A549 (cell line): ENCODE measurements around the gene EFNB2. TPM values are rescaled to one million over a fixed set of nuclear protein-coding genes. Genes with fewer than 3 reads are reported as not detected.

Experiments
- ATAC-seq, 2 experiments: fragments of 200-7000 bp in 1 of 2; fragments of >200 bp in 1 of 2; cut with Nextera tagmentation in 1 of 2; cut with Tn5 transposase in 1 of 2; 3 replicates each; pipeline versions ENCODE4 v1.8.0 to v1.9.1; 2018 to 2020; ENCODE audit warnings: mild to moderate bottlenecking in 1 of 2, moderate library complexity in 1 of 2
- CTCF ChIA-PET: fragments of 300-600 bp; sonication (Branson Sonifier 250); formaldehyde crosslinking; extraction: SDS; loops from one replicate; lab custom pipeline; 2021; ENCODE audit warnings: antibody characterized with exemption, inconsistent platforms; lab: Yijun Ruan, JAX
- POLR2A ChIA-PET: fragments of 350-600 bp; formaldehyde crosslinking; extraction: SDS; loops from one replicate; lab custom pipeline; 2021; ENCODE audit warnings: antibody characterized with exemption, inconsistent platforms; lab: Yijun Ruan, JAX
- DNase-seq, 2 experiments: peaks; one replicate each; pipeline versions ENCODE4 v3.0.0 to v3.0.0-alpha.2; 2011 to 2016; ENCODE audit warnings: low read depth in 1 of 2, low spot score in 1 of 2
- FAIRE-seq: peaks from 2 replicates; lab custom pipeline; 2011; peaks lifted over from hg19 to GRCh38; lab: Jason Lieb, UNC
- H3K27ac ChIP-seq, 2 experiments: fragments of >200 bp; sonication (Bioruptor Twin); formaldehyde crosslinking; 3 replicates each; pipeline ENCODE4 v1.5.1; 2016 to 2017
- H3K4me1 ChIP-seq: fragments of >200 bp; sonication (Bioruptor Twin); formaldehyde crosslinking; 3 replicates; pipeline ENCODE4 v1.6.1; 2016
- H3K4me2 ChIP-seq: fragments of >200 bp; sonication (Bioruptor Twin); formaldehyde crosslinking; 3 replicates; pipeline ENCODE4 v1.6.1; 2016
- H3K4me3 ChIP-seq: fragments of >200 bp; sonication (Bioruptor Twin); formaldehyde crosslinking; 3 replicates; pipeline ENCODE4 v1.5.1; 2016
- H3K9me3 ChIP-seq: fragments of >200 bp; sonication (Bioruptor Twin); formaldehyde crosslinking; 3 replicates; pipeline ENCODE4 v1.6.1; 2016
- GATA3 ChIP-seq: IDR thresholded peaks from 2 replicates; pipeline ENCODE4 v1.6.1; 2012; ENCODE audit warnings: borderline replicate concordance
- HEYL ChIP-seq: fragments of 250-450 bp; sonication (Bioruptor Pico); IDR thresholded peaks from 2 replicates; pipeline ENCODE4 v1.8.0; 2021; ENCODE audit warnings: mild to moderate bottlenecking, moderate library complexity
- HOXB5 ChIP-seq: fragments of 250-450 bp; sonication (Bioruptor Pico); IDR thresholded peaks from 2 replicates; pipeline ENCODE4 v1.5.0; 2020; ENCODE audit warnings: mild to moderate bottlenecking, moderate library complexity
- JUNB ChIP-seq: fragments of >200 bp; sonication (Bioruptor Twin); formaldehyde crosslinking; IDR thresholded peaks from 2 replicates; pipeline ENCODE4 v1.6.1; 2016
- MAFK ChIP-seq: fragments of 450-650 bp; IDR thresholded peaks from 2 replicates; pipeline ENCODE4 v1.6.1; 2014; ENCODE audit not compliant: partially characterized antibody
- NFE2L2 ChIP-seq: fragments of 150-350 bp; conservative IDR thresholded peaks from 2 replicates; pipeline ENCODE4 v1.6.1; 2014; ENCODE audit warnings: low read length
- NPAS2 ChIP-seq: fragments of 250-450 bp; sonication (Bioruptor Pico); IDR thresholded peaks from 2 replicates; pipeline ENCODE4 v1.8.0; 2022; ENCODE audit warnings: mild to moderate bottlenecking, moderate library complexity, borderline replicate concordance
- POLR2A ChIP-seq: IDR thresholded peaks from 2 replicates; pipeline ENCODE4 v1.6.1; 2012; ENCODE audit warnings: mild to moderate bottlenecking, low read length
- POLR2AphosphoS2 ChIP-seq: conservative IDR thresholded peaks from 2 replicates; pipeline ENCODE4 v1.6.1; 2012; ENCODE audit warnings: low read length, improper control_type of control experiment, inconsistent platforms
- RAD21 ChIP-seq, 2 experiments: fragments of >200 bp in 1 of 2; sonication (Bioruptor Twin) in 1 of 2; formaldehyde crosslinking in 1 of 2; IDR thresholded peaks in 1 of 2; conservative IDR thresholded peaks in 1 of 2; 2 replicates in 1 of 2; 3 replicates in 1 of 2; pipeline ENCODE4 v1.6.1; 2012 to 2018; ENCODE audit warnings: inconsistent platforms in 1 of 2
- RCOR1 ChIP-seq: fragments of 150-350 bp; IDR thresholded peaks from 2 replicates; pipeline ENCODE4 v1.6.1; 2014; ENCODE audit warnings: antibody characterized with exemption, low read length, low read depth
- RFX5 ChIP-seq: fragments of 450-650 bp; IDR thresholded peaks from 2 replicates; pipeline ENCODE4 v1.7.1; 2014; ENCODE audit warnings: antibody characterized with exemption, mild to moderate bottlenecking, moderate library complexity
- RNF2 ChIP-seq: fragments of 200-600 bp; sonication (generic); IDR thresholded peaks from 2 replicates; pipeline ENCODE4 v1.6.1; 2016; ENCODE audit warnings: low read depth, mild to moderate bottlenecking, antibody characterized with exemption, moderate library complexity, borderline replicate concordance
- SMC3 ChIP-seq: fragments of >200 bp; sonication (Bioruptor Twin); formaldehyde crosslinking; IDR thresholded peaks from 3 replicates; pipeline ENCODE4 v1.6.1; 2018; ENCODE audit warnings: inconsistent platforms
- SREBF2 ChIP-seq: fragments of 450-650 bp; IDR thresholded peaks from 2 replicates; pipeline ENCODE4 v1.6.1; 2014; ENCODE audit warnings: mild to moderate bottlenecking, moderate library complexity
- ZC3H11A ChIP-seq: fragments of 450-650 bp; IDR thresholded peaks from 2 replicates; pipeline ENCODE4 v1.6.1; 2014; ENCODE audit warnings: antibody characterized with exemption, mild to moderate bottlenecking
- ZFP36 ChIP-seq: fragments of 450-650 bp; IDR thresholded peaks from 2 replicates; pipeline ENCODE4 v1.6.1; 2014; ENCODE audit warnings: borderline replicate concordance; ENCODE audit not compliant: partially characterized antibody
- WGBS: methylation state at CpG from one replicate; pipeline ENCODE4 v1.1.6; 2017; ENCODE audit errors: missing lambda C conversion rate; 5-methylcytosine and 5-hydroxymethylcytosine counted together
- polyA plus RNA-seq, 4 experiments: library from polyadenylated mRNA; depleted of rRNA in 3 of 4; stranded (reverse); fragments of >200 nt; fragmentation: RNase III in 1 of 4; extraction: RNeasy Plus Mini Kit Qiagen cat#74134 plus additional on column Dnase treatment in 1 of 4; gene quantifications; 2 replicates in 3 of 4; 3 replicates in 1 of 4; pipeline ENCODE4 v1.2.3, GENCODE V29; 2011 to 2017
- TF ChIP-seq, protein P1 (sequence below): fragments of >200 bp; sonication (Bioruptor Twin); formaldehyde crosslinking; IDR thresholded peaks from 3 replicates; pipeline ENCODE4 v1.6.1; 2016
- TF ChIP-seq, protein P2 (sequence below): fragments of 450-650 bp; IDR thresholded peaks from 2 replicates; pipeline ENCODE4 v1.6.1; 2014; ENCODE audit warnings: antibody characterized with exemption
- TF ChIP-seq, protein P3 (sequence below): fragments of >200 bp; sonication (Bioruptor Twin); formaldehyde crosslinking; IDR thresholded peaks from 3 replicates; pipeline ENCODE4 v1.5.1; 2016

EFNB2 gene
- polyA plus RNA-seq, 2 of the 4 experiments (the other 2 are of a cell fraction), result 1.0 to 1.3 TPM

DNA sequence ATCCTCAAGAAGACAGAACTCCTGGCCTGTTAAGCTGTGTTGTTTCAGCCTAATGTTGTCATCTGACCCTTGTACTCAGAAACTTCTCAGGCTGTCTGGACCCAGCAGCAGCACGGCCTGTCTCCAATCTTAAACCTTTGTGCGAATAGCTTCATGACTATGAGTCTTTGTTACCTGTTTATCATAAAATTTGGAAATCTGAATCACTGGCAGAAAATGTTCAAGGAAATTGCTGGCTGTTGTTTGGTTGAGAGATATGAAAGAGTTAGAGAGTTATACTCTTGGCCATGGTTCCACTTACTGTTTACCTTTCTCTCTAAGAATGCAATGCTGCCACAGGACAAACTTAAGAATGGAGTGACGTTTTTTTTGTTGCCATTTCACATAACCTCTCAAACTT is 59.6 kb downstream of the EFNB2 start:
- H3K4me2 ChIP-seq, result no peak overlapping the region
- H3K9me3 ChIP-seq, result no peaks in the 10 kb centered on the region
- ATAC-seq (no peak), FAIRE-seq (no peak)
- H3K4me3 ChIP-seq, result no peak overlapping the region
- H3K4me1 ChIP-seq, result peaks cover 5% of the 10 kb centered on the region; the same call in 1 of the 3 replicates
- ChIA-PET POLR2A (no interaction called here), CTCF (no interaction called here)
- no peak overlapping the region for H3K27ac ChIP-seq
- TF ChIP-seq NFE2L2, result no peak
- TF ChIP-seq RAD21 (conservative IDR thresholded peaks at IDR 0.05 in 1 of 2, IDR thresholded peaks at IDR 0.05 in 1 of 2), result no peak
- no peak for TF ChIP-seq GATA3
- TF ChIP-seq JUNB, result no peak
- no peak for TF ChIP-seq POLR2A
- no peak for TF ChIP-seq HOXB5 (CRISPR knock-in tag)
- TF ChIP-seq, all 56 proteins: peak for 0
- WGBS, result 38% methylated on average over 3 of the region's 3 CpGs
- DNase-seq, result no peak

- FAIRE-seq, result no peak
- no peak for DNase-seq
- no peak for TF ChIP-seq MAFK
- no peak for TF ChIP-seq POLR2AphosphoS2
- no peak for TF ChIP-seq SREBF2
- no peak for TF ChIP-seq NPAS2 (CRISPR knock-in tag)
- TF ChIP-seq ZFP36, result no peak
- CTCF ChIA-PET, result no interaction called here
- no peak overlapping the region for H3K4me2 ChIP-seq
- H3K9me3 ChIP-seq, result no peaks in the 10 kb centered on the region
- 82% methylated on average over 6 of the region's 6 CpGs for WGBS
- no peak overlapping the region for H3K27ac ChIP-seq
- H3K4me3 ChIP-seq, result no peak overlapping the region
- H3K4me1 ChIP-seq, result peaks cover 5% of the 10 kb centered on the region; the same call in 1 of the 3 replicates
- no peak for ATAC-seq
- POLR2A ChIA-PET, result no interaction called here
These were observed 60.5 kb downstream of the EFNB2 start for GRCh38 chr13:106474912-106475311.

DNA sequence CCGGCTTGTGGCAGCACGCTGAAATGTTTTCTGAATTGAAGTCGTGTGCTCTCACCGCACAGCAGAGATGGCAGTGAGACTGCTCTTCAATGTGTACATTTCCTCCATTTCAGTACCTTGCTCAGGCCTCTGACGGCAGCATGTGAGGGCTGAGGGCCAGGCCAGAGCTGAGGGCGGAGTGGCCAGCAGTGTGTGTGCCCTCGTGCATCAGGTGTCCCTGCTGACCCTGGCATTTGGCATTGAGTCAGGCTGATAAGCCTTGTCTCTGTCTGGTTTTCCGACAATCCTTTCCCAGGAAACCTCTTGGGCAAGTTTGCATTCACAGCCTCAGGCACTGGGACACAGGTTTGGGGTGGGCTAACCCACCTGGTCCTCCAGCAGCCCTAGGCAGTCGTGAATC is 62.3 kb downstream of the EFNB2 start:
- no peak for DNase-seq
- no peaks in the 10 kb centered on the region for H3K9me3 ChIP-seq
- H3K4me2 ChIP-seq, result no peak overlapping the region
- peaks cover 5% of the 10 kb centered on the region; the same call in 1 of the 3 replicates for H3K4me1 ChIP-seq
- CTCF ChIA-PET, result interaction anchor here (0.6 kb wide), 1 partner anchor 189 kb away, joined by 5 read pairs; no protein-coding TSS in a partner anchor
- H3K27ac ChIP-seq, result no peak overlapping the region
- TF ChIP-seq HEYL, result no peak
- TF ChIP-seq RNF2, result no peak
- TF ChIP-seq RCOR1, result no peak
- TF ChIP-seq, protein P1, sequence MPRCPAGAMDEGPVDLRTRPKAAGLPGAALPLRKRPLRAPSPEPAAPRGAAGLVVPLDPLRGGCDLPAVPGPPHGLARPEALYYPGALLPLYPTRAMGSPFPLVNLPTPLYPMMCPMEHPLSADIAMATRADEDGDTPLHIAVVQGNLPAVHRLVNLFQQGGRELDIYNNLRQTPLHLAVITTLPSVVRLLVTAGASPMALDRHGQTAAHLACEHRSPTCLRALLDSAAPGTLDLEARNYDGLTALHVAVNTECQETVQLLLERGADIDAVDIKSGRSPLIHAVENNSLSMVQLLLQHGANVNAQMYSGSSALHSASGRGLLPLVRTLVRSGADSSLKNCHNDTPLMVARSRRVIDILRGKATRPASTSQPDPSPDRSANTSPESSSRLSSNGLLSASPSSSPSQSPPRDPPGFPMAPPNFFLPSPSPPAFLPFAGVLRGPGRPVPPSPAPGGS, result no peak
- TF ChIP-seq, protein P2, sequence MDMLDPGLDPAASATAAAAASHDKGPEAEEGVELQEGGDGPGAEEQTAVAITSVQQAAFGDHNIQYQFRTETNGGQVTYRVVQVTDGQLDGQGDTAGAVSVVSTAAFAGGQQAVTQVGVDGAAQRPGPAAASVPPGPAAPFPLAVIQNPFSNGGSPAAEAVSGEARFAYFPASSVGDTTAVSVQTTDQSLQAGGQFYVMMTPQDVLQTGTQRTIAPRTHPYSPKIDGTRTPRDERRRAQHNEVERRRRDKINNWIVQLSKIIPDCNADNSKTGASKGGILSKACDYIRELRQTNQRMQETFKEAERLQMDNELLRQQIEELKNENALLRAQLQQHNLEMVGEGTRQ, result no peak
- no peak for TF ChIP-seq RFX5
- no peak for TF ChIP-seq POLR2A
- no peak for TF ChIP-seq HOXB5 (CRISPR knock-in tag)
- no peak for TF ChIP-seq SMC3
- TF ChIP-seq, protein P3, sequence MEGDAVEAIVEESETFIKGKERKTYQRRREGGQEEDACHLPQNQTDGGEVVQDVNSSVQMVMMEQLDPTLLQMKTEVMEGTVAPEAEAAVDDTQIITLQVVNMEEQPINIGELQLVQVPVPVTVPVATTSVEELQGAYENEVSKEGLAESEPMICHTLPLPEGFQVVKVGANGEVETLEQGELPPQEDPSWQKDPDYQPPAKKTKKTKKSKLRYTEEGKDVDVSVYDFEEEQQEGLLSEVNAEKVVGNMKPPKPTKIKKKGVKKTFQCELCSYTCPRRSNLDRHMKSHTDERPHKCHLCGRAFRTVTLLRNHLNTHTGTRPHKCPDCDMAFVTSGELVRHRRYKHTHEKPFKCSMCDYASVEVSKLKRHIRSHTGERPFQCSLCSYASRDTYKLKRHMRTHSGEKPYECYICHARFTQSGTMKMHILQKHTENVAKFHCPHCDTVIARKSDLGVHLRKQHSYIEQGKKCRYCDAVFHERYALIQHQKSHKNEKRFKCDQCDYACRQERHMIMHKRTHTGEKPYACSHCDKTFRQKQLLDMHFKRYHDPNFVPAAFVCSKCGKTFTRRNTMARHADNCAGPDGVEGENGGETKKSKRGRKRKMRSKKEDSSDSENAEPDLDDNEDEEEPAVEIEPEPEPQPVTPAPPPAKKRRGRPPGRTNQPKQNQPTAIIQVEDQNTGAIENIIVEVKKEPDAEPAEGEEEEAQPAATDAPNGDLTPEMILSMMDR, result no peak
- no peak for TF ChIP-seq POLR2AphosphoS2
- no peak for TF ChIP-seq ZC3H11A
- TF ChIP-seq, all 56 proteins: peak for 0
- H3K4me3 ChIP-seq, result no peak overlapping the region
- 93% methylated on average over 5 of the region's 9 CpGs for WGBS
- POLR2A ChIA-PET, result no interaction called here
- ATAC-seq (no peak), FAIRE-seq (no peak)
